BE2C (cell line): ENCODE measurements around the gene NEK8.
"Not testable (repeated sequence)": the region's sequence is repeated elsewhere in the genome, so short reads cannot be mapped to it uniquely, and the experiment has no call there.

Experiments
- DNase-seq: peaks from one replicate; pipeline ENCODE4 v3.0.0-alpha.2; 2020
- H3K27me3 ChIP-seq: fragments of 250-450 bp; sonication (Bioruptor Pico); 2 replicates; pipeline ENCODE4 v1.5.1; 2020; ENCODE audit warnings: mild to moderate bottlenecking
- H3K36me3 ChIP-seq: fragments of 250-450 bp; sonication (Bioruptor Pico); 2 replicates; pipeline ENCODE4 v1.5.1; 2020; ENCODE audit warnings: mild to moderate bottlenecking
- H3K4me1 ChIP-seq: fragments of 250-450 bp; sonication (Bioruptor Pico); 2 replicates; pipeline ENCODE4 v1.5.1; 2020
- H3K4me3 ChIP-seq: 2 replicates; pipeline ENCODE4 v1.5.1; 2011; ENCODE audit warnings: low read depth, low read length
- H3K9me3 ChIP-seq: fragments of 250-450 bp; sonication (Bioruptor Pico); 2 replicates; pipeline ENCODE4 v1.5.1; 2020
- CTCF ChIP-seq: IDR thresholded peaks from 2 replicates; pipeline ENCODE4 v1.5.1; 2012; ENCODE audit warnings: mild to moderate bottlenecking, low read depth, low read length

NEK8 gene

GRCh38 chr17:28723159-28723835 is 5.3 kb upstream of the NEK8 start:
- Histone ChIP-seq H3K27me3 (no peaks in the 10 kb centered on the region), H3K9me3 (no peaks in the 10 kb centered on the region), H3K36me3 (peaks cover 53% of the 10 kb centered on the region), H3K4me3 (peak overlapping the region; percentile 23; the same call in 1 of the 2 replicates), H3K4me1 (peaks cover 3% of the 10 kb centered on the region; the same call in 1 of the 2 replicates)
- DNase-seq, result no peak
- TF ChIP-seq CTCF, result no peak

- not testable (repeated sequence) for H3K4me1 ChIP-seq, H3K9me3 ChIP-seq, H3K27me3 ChIP-seq, H3K4me3 ChIP-seq, DNase-seq
- peaks cover 53% of the 10 kb centered on the region for H3K36me3 ChIP-seq
Measured at GRCh38 chr17:28723836-28724499, 4.6 kb upstream of the NEK8 start.

- DNase-seq, result no peak
- peak overlapping the region; percentile 64 for H3K4me3 ChIP-seq
- H3K9me3 ChIP-seq, result no peaks in the 10 kb centered on the region
- H3K27me3 ChIP-seq, result no peaks in the 10 kb centered on the region
- H3K4me1 ChIP-seq, result peaks cover 3% of the 10 kb centered on the region; the same call in 1 of the 2 replicates
- peaks cover 53% of the 10 kb centered on the region for H3K36me3 ChIP-seq
- TF ChIP-seq CTCF, result no peak
Measured at GRCh38 chr17:28724500-28725165, 4.0 kb upstream of the NEK8 start.

GRCh38 chr17:28725166-28725659 is 3.4 kb upstream of the NEK8 start:
- Histone ChIP-seq H3K27me3 (no peaks in the 10 kb centered on the region), H3K4me1 (peaks cover 3% of the 10 kb centered on the region; the same call in 1 of the 2 replicates), H3K36me3 (peaks cover 50% of the 10 kb centered on the region), H3K4me3 (peak overlapping the region; percentile 64), H3K9me3 (no peaks in the 10 kb centered on the region)
- DNase-seq, result peak; percentile 43
- TF ChIP-seq CTCF, result peak; percentile 24; the same call in 1 of the 2 replicates

GRCh38 chr17:28725660-28726225 is 2.8 kb upstream of the NEK8 start:
- TF ChIP-seq CTCF, result no peak
- peak; percentile 63 for DNase-seq
- Histone ChIP-seq H3K4me1 (peaks cover 3% of the 10 kb centered on the region; the same call in 1 of the 2 replicates), H3K4me3 (peak overlapping the region; percentile 64), H3K27me3 (no peaks in the 10 kb centered on the region), H3K9me3 (no peaks in the 10 kb centered on the region), H3K36me3 (peaks cover 44% of the 10 kb centered on the region)

- peak; percentile 73 for DNase-seq
- H3K27me3 ChIP-seq, result no peaks in the 10 kb centered on the region
- peaks cover 39% of the 10 kb centered on the region for H3K36me3 ChIP-seq
- TF ChIP-seq CTCF, result no peak
- H3K9me3 ChIP-seq, result no peaks in the 10 kb centered on the region
- H3K4me3 ChIP-seq, result peak within 1 kb of the TSS; percentile 67
- H3K4me1 ChIP-seq, result peaks cover 3% of the 10 kb centered on the region; the same call in 1 of the 2 replicates
Measured at GRCh38 chr17:28726226-28726626, 2.4 kb upstream of the NEK8 start, which contains the start of gene TLCD1. Gene TLCD1, minus strand, starts transcription at chr17:28726233. Its CDS starts 136 bp downstream, at chr17:28726097.
